ENCODE results near the gene PRR5L. TPM values are rescaled to one million over a fixed set of nuclear protein-coding genes. Genes with fewer than 3 reads are reported as not detected.

Gene PRR5L
- polyA plus RNA-seq, 1 of the 3 experiments (the other 2 are of a cell fraction): 0.46 TPM

DNA sequence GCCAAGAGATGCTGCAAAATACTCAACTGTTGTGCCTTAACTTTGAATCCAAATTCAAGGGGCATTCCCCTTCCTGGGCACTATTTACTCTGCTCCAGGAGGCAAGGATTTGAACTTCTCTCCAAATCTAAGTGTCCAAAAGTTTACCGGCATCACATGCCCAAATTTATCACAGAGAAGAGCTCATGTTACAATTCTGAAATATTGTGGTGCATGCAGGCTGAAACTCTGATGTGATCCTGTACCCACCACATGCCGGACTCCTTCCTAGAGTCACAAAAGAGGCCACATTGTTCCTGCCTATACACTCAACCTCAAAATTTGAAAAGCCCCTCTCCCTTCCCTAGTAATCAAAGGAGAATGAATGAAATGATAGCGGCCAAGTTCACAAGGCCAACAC lies 212.7 kb downstream of the PRR5L start:
- TF ChIP-seq JUND (IDR thresholded peaks at IDR 0.05) (no peak), CHD2 (IDR thresholded peaks at IDR 0.05; ENCODE audit: low read length, partially characterized antibody) (no peak), YY1 (IDR thresholded peaks at IDR 0.05; ENCODE audit: low read depth) (no peak), TAF1 (IDR thresholded peaks at IDR 0.05; ENCODE audit: borderline replicate concordance, low read depth, low read length) (no peak), NRF1 (IDR thresholded peaks at IDR 0.05; ENCODE audit: low read depth, low read length) (no peak), FOSL2 (IDR thresholded peaks at IDR 0.05; ENCODE audit: borderline replicate concordance, low read depth) (no peak), FOXJ3 (CRISPR knock-in tag; IDR thresholded peaks at IDR 0.05) (no peak)
- TF ChIP-seq, protein P1, sequence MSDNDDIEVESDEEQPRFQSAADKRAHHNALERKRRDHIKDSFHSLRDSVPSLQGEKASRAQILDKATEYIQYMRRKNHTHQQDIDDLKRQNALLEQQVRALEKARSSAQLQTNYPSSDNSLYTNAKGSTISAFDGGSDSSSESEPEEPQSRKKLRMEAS (IDR thresholded peaks at IDR 0.05; ENCODE audit: low read depth): no peak
- no peak overlapping the region for H2AFZ ChIP-seq (ENCODE audit: low read depth)
- H3K4me1 ChIP-seq (ENCODE audit: control insufficient read depth in 1 of 2, insufficient read depth in 2 of 2, low read depth in 1 of 2, low read length in 1 of 2): peaks cover 3 to 11% of the 10 kb centered on the region in 2 experiments
- H3K9me2 ChIP-seq: no peaks in the 10 kb centered on the region
- WGBS (ENCODE audit: low lambda C conversion rate): 20% methylated on average over 3 of the region's 3 CpGs
- peaks cover 17% of the 10 kb centered on the region for H3F3A ChIP-seq (replicated peaks; ENCODE audit: insufficient read depth)
- H3K4me3 ChIP-seq (ENCODE audit: low read depth in 2 of 2, low read length in 1 of 2): peak overlapping the region; percentile 95 to 97
- no peaks in the 10 kb centered on the region for H3K27me3 ChIP-seq (ENCODE audit: insufficient read depth)
- peak; percentile 12 for DNase-seq
- H3K4me2 ChIP-seq: peak overlapping the region; percentile 76
- peak overlapping the region; percentile 64 to 86; a peak in 3 of 4 replicates for H3K27ac ChIP-seq (ENCODE audit: low read depth in 2 of 2, low read length in 1 of 2)
- CTCF ChIA-PET: interaction anchor here (0.7 to 3.5 kb wide), 9 partner anchors 10 to 687 kb away, joined by 3 to 21 read pairs (median 5); no protein-coding TSS in a partner anchor
- peaks cover 24% of the 10 kb centered on the region for H4K20me1 ChIP-seq (ENCODE audit: insufficient read depth)
- peak overlapping the region; percentile 85 for H3K9ac ChIP-seq
- no peaks in the 10 kb centered on the region for H3K9me3 ChIP-seq
- POLR2A ChIA-PET: interaction anchor here (1.5 kb wide), 1 partner anchor 32 kb away, joined by 3 read pairs; no protein-coding TSS in a partner anchor
- H3K79me2 ChIP-seq (ENCODE audit: insufficient read depth): peaks cover 53% of the 10 kb centered on the region
- peaks cover 4 to 8% of the 10 kb centered on the region in 2 experiments for H3K36me3 ChIP-seq (replicated peaks in 1 of 2; ENCODE audit: control insufficient read depth in 1 of 2, insufficient read depth in 2 of 2, low read length in 1 of 2)

- Histone ChIP-seq H3K4me2 (peak overlapping the region; percentile 76), H2AFZ (ENCODE audit: low read depth) (peak overlapping the region; percentile 93; the same call in 1 of the 2 replicates), H3K36me3 (replicated peaks in 1 of 2; ENCODE audit: control insufficient read depth in 1 of 2, insufficient read depth in 2 of 2, low read length in 1 of 2) (peaks cover 4 to 7% of the 10 kb centered on the region in 2 experiments), H3K9me3 (no peaks in the 10 kb centered on the region), H4K20me1 (ENCODE audit: insufficient read depth) (peaks cover 24% of the 10 kb centered on the region), H3K9me2 (no peaks in the 10 kb centered on the region), H3K27ac (ENCODE audit: low read depth in 2 of 2, low read length in 1 of 2) (peak overlapping the region; percentile 86 to 94), H3K4me1 (ENCODE audit: control insufficient read depth in 1 of 2, insufficient read depth in 2 of 2, low read depth in 1 of 2, low read length in 1 of 2) (peaks cover 3 to 11% of the 10 kb centered on the region in 2 experiments), H3F3A (replicated peaks; ENCODE audit: insufficient read depth) (peaks cover 17% of the 10 kb centered on the region), H3K4me3 (ENCODE audit: low read depth in 2 of 2, low read length in 1 of 2) (peak overlapping the region; percentile 95 to 97), H3K27me3 (ENCODE audit: insufficient read depth) (no peaks in the 10 kb centered on the region), H3K9ac (peak overlapping the region; percentile 85), H3K79me2 (ENCODE audit: insufficient read depth) (peaks cover 48% of the 10 kb centered on the region)
- TF ChIP-seq JUND (IDR thresholded peaks at IDR 0.05): no peak
- TF ChIP-seq, protein P1 (IDR thresholded peaks at IDR 0.05; ENCODE audit: low read depth): no peak
- no peak for TF ChIP-seq NFIC (IDR thresholded peaks at IDR 0.05; ENCODE audit: borderline replicate concordance)
- TF ChIP-seq SMC3 (IDR thresholded peaks at IDR 0.05; ENCODE audit: low read depth, low read length): no peak
- TF ChIP-seq RCOR1 (IDR thresholded peaks at IDR 0.05; ENCODE audit: low read length): no peak
- TF ChIP-seq, protein P2, sequence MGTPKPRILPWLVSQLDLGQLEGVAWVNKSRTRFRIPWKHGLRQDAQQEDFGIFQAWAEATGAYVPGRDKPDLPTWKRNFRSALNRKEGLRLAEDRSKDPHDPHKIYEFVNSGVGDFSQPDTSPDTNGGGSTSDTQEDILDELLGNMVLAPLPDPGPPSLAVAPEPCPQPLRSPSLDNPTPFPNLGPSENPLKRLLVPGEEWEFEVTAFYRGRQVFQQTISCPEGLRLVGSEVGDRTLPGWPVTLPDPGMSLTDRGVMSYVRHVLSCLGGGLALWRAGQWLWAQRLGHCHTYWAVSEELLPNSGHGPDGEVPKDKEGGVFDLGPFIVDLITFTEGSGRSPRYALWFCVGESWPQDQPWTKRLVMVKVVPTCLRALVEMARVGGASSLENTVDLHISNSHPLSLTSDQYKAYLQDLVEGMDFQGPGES (IDR thresholded peaks at IDR 0.05; ENCODE audit: low read depth, low read length): no peak
- TF ChIP-seq, protein P3, sequence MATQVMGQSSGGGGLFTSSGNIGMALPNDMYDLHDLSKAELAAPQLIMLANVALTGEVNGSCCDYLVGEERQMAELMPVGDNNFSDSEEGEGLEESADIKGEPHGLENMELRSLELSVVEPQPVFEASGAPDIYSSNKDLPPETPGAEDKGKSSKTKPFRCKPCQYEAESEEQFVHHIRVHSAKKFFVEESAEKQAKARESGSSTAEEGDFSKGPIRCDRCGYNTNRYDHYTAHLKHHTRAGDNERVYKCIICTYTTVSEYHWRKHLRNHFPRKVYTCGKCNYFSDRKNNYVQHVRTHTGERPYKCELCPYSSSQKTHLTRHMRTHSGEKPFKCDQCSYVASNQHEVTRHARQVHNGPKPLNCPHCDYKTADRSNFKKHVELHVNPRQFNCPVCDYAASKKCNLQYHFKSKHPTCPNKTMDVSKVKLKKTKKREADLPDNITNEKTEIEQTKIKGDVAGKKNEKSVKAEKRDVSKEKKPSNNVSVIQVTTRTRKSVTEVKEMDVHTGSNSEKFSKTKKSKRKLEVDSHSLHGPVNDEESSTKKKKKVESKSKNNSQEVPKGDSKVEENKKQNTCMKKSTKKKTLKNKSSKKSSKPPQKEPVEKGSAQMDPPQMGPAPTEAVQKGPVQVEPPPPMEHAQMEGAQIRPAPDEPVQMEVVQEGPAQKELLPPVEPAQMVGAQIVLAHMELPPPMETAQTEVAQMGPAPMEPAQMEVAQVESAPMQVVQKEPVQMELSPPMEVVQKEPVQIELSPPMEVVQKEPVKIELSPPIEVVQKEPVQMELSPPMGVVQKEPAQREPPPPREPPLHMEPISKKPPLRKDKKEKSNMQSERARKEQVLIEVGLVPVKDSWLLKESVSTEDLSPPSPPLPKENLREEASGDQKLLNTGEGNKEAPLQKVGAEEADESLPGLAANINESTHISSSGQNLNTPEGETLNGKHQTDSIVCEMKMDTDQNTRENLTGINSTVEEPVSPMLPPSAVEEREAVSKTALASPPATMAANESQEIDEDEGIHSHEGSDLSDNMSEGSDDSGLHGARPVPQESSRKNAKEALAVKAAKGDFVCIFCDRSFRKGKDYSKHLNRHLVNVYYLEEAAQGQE (IDR thresholded peaks at IDR 0.05; ENCODE audit: low read depth, low read length): no peak
- 1% methylated on average over 15 of the region's 15 CpGs for WGBS (ENCODE audit: low lambda C conversion rate)
- ChIA-PET POLR2A (interaction anchor here (1.5 kb wide), 1 partner anchor 31 kb away, joined by 3 read pairs; no protein-coding TSS in a partner anchor), CTCF (interaction anchor here (0.7 to 3.5 kb wide), 10 partner anchors 10 to 687 kb away, joined by 3 to 21 read pairs (median 4); no protein-coding TSS in a partner anchor)
- peak; percentile 34 for DNase-seq
These were observed 213.1 kb downstream of the PRR5L start for GRCh38 chr11:36509201-36509639.

Data from SK-N-SH (cell line).